GM12875 (cell line): ENCODE measurements around the gene ZBTB46.

Source experiments
- H3K4me3 ChIP-seq: one replicate; pipeline ENCODE4 v1.5.1; 2011; ENCODE audit warnings: low read depth, low read length, control low read depth
- CTCF ChIP-seq: IDR thresholded peaks from 2 replicates; pipeline ENCODE4 v1.5.1; 2011; ENCODE audit warnings: low read depth, mild to moderate bottlenecking, control low read depth, inconsistent platforms, low read length, moderate library complexity, borderline replicate concordance; ENCODE audit not compliant: insufficient read depth

Gene ZBTB46

GRCh38 chr20:63847237-63848002, 16.4 kb upstream of the ZBTB46 start:
- TF ChIP-seq CTCF, result no peak
- no peak overlapping the region for H3K4me3 ChIP-seq

GRCh38 chr20:63846888-63847236, 15.8 kb upstream of the ZBTB46 start:
- no peak for TF ChIP-seq CTCF
- no peak overlapping the region for H3K4me3 ChIP-seq

GRCh38 chr20:63846128-63846771, 15.2 kb upstream of the ZBTB46 start:
- H3K4me3 ChIP-seq, result no peak overlapping the region
- TF ChIP-seq CTCF, result no peak

GRCh38 chr20:63844511-63844991, 13.5 kb upstream of the ZBTB46 start:
- H3K4me3 ChIP-seq, result no peak overlapping the region
- TF ChIP-seq CTCF, result no peak

GRCh38 chr20:63843778-63844177, 12.7 kb upstream of the ZBTB46 start:
- TF ChIP-seq CTCF, result no peak
- H3K4me3 ChIP-seq, result no peak overlapping the region

- H3K4me3 ChIP-seq, result no peak overlapping the region
- no peak for TF ChIP-seq CTCF
Observed at GRCh38 chr20:63843222-63843621, 12.2 kb upstream of the ZBTB46 start.

GRCh38 chr20:63842258-63842657, 11.2 kb upstream of the ZBTB46 start:
- H3K4me3 ChIP-seq, result no peak overlapping the region
- TF ChIP-seq CTCF, result no peak
